Osteocyte (in vitro differentiated cells): Measurements from ENCODE around the gene NRXN3. TPM values are rescaled to one million over a fixed set of nuclear protein-coding genes. Genes with fewer than 3 reads are reported as not detected.

Experiments used
- DNase-seq: peaks from one replicate; pipeline ENCODE4 v3.0.0; 2021; ENCODE audit warnings: mixed read lengths; ENCODE audit not compliant: unreplicated experiment; ENCODE audit errors: extremely low spot score
- H3K27ac Mint-ChIP-seq: one replicate; pipeline ENCODE4 v1.8.0; 2021; ENCODE audit warnings: mild to moderate bottlenecking, mixed read lengths; ENCODE audit not compliant: unreplicated experiment
- H3K27me3 Mint-ChIP-seq: one replicate; pipeline ENCODE4 v1.8.0; 2021; ENCODE audit warnings: mixed read lengths; ENCODE audit not compliant: unreplicated experiment
- H3K36me3 Mint-ChIP-seq: one replicate; pipeline ENCODE4 v1.8.0; 2021; ENCODE audit warnings: mixed read lengths; ENCODE audit not compliant: unreplicated experiment
- H3K4me1 Mint-ChIP-seq: one replicate; pipeline ENCODE4 v1.8.0; 2021; ENCODE audit warnings: mixed read lengths; ENCODE audit not compliant: unreplicated experiment
- H3K4me3 Mint-ChIP-seq: one replicate; pipeline ENCODE4 v1.8.0; 2021; ENCODE audit warnings: mild to moderate bottlenecking, moderate library complexity, mixed read lengths; ENCODE audit not compliant: unreplicated experiment
- H3K9me3 Mint-ChIP-seq: one replicate; pipeline ENCODE4 v1.8.0; 2021; ENCODE audit warnings: mixed read lengths; ENCODE audit not compliant: unreplicated experiment
- total RNA-seq: library from RNA; stranded (reverse); gene quantifications from 2 replicates; pipeline ENCODE4 v1.2.1, GENCODE V29; 2021
- TF ChIP-seq, protein P1 (sequence below): fragments of 200-600 bp; sonication (generic); IDR thresholded peaks from 2 replicates; pipeline ENCODE4 v1.5.0; 2021; ENCODE audit warnings: antibody characterized with exemption, mild to moderate bottlenecking, moderate library complexity

The NRXN3 gene
- total RNA-seq, 1 donor from 2014 or later: 26.5 TPM

DNA sequence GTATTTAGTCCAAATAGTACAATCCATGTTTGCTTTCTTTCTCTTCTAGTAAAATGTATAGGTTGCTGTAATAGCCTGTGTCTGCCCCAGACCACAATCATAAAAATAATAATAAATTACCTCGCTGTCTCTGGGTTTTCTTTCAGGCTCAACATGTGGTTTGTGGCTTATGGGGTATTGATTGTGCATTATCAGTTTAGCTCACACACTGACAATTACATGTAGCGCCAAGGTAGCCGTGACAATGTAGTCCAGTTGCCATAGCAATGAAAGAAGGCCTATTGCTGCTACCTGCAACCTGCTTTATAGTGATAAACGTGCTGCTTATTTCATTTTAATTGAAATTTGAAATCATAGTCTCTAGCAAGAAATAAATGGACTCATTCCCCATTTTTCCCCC is 1009.8 kb downstream of the NRXN3 start:
- H3K9me3 Mint-ChIP-seq: no peaks in the 10 kb centered on the region

DNA sequence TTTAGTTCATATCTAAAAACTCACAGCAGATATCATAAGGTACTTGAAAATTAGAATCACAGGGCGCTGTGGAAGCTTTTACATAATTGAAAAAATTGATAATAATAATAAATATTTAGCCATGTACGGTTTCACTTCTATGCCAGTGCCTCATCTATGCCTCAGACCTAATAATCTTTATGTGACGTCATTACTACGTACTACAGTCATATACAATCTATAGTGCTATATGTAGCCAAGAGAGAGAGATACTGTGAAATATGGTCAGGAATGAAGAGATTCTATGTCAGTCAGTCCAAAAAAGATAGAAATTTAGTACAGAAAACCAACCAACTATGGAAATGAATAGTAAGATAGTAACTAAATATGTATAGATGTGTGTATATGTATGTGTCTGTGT is 1010.5 kb downstream of the NRXN3 start:
- Mint-ChIP-seq H3K4me3 (no peak overlapping the region), H3K36me3 (no peaks in the 10 kb centered on the region), H3K27ac (no peak overlapping the region)

More for the DNA sequence above, 1009.8 kb downstream of the NRXN3 start:
- TF ChIP-seq, protein P1, sequence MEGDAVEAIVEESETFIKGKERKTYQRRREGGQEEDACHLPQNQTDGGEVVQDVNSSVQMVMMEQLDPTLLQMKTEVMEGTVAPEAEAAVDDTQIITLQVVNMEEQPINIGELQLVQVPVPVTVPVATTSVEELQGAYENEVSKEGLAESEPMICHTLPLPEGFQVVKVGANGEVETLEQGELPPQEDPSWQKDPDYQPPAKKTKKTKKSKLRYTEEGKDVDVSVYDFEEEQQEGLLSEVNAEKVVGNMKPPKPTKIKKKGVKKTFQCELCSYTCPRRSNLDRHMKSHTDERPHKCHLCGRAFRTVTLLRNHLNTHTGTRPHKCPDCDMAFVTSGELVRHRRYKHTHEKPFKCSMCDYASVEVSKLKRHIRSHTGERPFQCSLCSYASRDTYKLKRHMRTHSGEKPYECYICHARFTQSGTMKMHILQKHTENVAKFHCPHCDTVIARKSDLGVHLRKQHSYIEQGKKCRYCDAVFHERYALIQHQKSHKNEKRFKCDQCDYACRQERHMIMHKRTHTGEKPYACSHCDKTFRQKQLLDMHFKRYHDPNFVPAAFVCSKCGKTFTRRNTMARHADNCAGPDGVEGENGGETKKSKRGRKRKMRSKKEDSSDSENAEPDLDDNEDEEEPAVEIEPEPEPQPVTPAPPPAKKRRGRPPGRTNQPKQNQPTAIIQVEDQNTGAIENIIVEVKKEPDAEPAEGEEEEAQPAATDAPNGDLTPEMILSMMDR: no peak
- Mint-ChIP-seq H3K36me3 (no peaks in the 10 kb centered on the region), H3K27ac (no peak overlapping the region), H3K27me3 (peaks cover 32% of the 10 kb centered on the region), H3K4me3 (no peak overlapping the region), H3K4me1 (no peaks in the 10 kb centered on the region)
- no peak for DNase-seq

DNA sequence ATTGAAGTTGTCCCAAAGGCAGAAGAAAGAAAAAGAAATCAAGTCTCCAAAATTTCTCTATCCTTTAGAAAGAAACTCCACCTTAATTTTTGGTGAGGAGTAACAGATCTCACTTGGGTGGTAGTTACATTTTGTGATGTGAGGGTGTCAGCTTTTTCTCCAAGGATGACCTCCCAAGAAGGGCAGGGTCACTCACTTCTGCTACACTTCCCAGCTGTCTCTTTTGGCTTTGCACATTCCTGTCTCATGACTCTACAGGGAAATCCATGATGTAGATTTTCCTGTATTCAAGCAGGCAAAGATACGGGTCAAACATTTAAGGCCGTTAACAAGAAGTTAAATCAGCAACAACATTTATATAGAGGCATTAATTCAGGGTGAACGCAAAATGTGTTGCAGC is 1016.4 kb downstream of the NRXN3 start:
- Mint-ChIP-seq H3K4me1 (no peaks in the 10 kb centered on the region), H3K9me3 (no peaks in the 10 kb centered on the region), H3K27me3 (peaks cover 8% of the 10 kb centered on the region), H3K36me3 (no peaks in the 10 kb centered on the region), H3K27ac (no peak overlapping the region), H3K4me3 (no peak overlapping the region)
- TF ChIP-seq, protein P1: no peak
- no peak for DNase-seq

More for the DNA sequence above, 1010.5 kb downstream of the NRXN3 start:
- H3K9me3 Mint-ChIP-seq: no peaks in the 10 kb centered on the region
- no peaks in the 10 kb centered on the region for H3K4me1 Mint-ChIP-seq
- no peak for DNase-seq
- TF ChIP-seq, protein P1: no peak
- peaks cover 32% of the 10 kb centered on the region for H3K27me3 Mint-ChIP-seq

DNA sequence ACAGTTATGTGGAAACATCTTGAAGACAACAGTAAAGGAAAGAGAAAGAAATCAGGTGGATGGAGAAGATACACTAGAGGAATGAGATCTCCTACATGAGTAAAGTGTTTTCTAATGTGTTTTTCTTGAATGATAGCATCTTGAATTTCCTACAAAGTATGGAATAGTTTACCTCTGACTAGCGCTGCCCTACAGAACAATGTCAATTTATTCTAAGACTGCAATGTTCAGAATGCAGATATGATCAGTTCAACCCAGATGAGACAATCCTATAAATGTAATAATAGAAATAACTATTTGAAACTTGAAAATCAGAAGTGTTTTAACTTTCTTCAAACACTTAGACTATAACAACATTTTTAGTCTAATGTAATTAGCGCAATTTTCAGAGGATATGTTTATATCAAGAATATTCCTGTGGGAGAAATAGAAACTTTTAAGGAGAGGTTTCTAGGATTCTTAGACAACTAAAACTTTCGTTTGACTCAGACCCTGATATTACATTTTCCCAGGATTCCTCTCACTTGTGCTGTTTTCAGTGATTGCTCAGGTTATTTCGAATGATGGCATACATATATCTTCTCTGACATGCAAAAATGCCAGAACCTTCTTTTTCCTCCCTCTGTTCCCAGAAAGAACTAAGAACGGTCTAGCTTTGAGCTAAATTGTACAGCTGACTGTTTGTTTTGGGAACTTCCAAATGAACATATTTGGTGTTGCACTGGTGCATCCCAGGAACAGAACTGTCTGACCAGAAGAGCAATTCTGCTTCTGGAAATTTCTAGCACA is 1023.7 kb downstream of the NRXN3 start:
- TF ChIP-seq, protein P1: no peak
- no peaks in the 10 kb centered on the region for H3K36me3 Mint-ChIP-seq
- DNase-seq: no peak

DNA sequence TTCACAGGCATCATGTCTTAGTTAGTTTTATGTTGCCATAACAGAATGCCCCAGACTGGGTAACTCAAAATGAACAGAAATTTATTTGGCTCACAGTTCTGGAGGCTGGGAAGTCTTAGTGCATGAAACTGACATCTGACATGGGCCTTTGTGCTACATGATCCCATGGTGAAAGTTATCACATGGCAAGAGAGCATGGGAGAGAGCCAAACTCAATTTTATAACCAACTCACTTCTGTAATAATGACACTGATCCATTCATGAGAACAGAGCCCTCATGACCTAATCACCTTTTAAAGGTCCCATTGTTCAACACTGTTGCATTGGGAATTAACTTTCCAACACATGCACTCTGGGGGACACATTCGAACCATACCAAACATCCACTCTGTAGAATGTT is 1026.0 kb downstream of the NRXN3 start:
- H3K4me1 Mint-ChIP-seq: no peaks in the 10 kb centered on the region
- no peak overlapping the region for H3K4me3 Mint-ChIP-seq
- no peak for DNase-seq
- no peaks in the 10 kb centered on the region for H3K36me3 Mint-ChIP-seq
- no peak overlapping the region for H3K27ac Mint-ChIP-seq
- H3K27me3 Mint-ChIP-seq: peaks cover 10% of the 10 kb centered on the region
- TF ChIP-seq, protein P1: no peak
- H3K9me3 Mint-ChIP-seq: no peaks in the 10 kb centered on the region

More for the DNA sequence above, 1023.7 kb downstream of the NRXN3 start:
- Mint-ChIP-seq H3K9me3 (no peaks in the 10 kb centered on the region), H3K27me3 (peaks cover 7% of the 10 kb centered on the region), H3K4me1 (no peaks in the 10 kb centered on the region), H3K4me3 (no peak overlapping the region), H3K27ac (no peak overlapping the region)
